ENCODE results near the gene DZIP3.

DZIP3 gene

GRCh38 chr3:108552267-108553159, 37.0 kb upstream of the DZIP3 start:
- H3K4me3 ChIP-seq (ENCODE audit: control insufficient read depth, low read depth, low read length), result no peak overlapping the region
- peak; percentile 65 for DNase-seq (ENCODE audit: low read depth)

GRCh38 chr3:108554229-108554628, 35.3 kb upstream of the DZIP3 start:
- TF ChIP-seq, protein P1, sequence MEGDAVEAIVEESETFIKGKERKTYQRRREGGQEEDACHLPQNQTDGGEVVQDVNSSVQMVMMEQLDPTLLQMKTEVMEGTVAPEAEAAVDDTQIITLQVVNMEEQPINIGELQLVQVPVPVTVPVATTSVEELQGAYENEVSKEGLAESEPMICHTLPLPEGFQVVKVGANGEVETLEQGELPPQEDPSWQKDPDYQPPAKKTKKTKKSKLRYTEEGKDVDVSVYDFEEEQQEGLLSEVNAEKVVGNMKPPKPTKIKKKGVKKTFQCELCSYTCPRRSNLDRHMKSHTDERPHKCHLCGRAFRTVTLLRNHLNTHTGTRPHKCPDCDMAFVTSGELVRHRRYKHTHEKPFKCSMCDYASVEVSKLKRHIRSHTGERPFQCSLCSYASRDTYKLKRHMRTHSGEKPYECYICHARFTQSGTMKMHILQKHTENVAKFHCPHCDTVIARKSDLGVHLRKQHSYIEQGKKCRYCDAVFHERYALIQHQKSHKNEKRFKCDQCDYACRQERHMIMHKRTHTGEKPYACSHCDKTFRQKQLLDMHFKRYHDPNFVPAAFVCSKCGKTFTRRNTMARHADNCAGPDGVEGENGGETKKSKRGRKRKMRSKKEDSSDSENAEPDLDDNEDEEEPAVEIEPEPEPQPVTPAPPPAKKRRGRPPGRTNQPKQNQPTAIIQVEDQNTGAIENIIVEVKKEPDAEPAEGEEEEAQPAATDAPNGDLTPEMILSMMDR (conservative IDR thresholded peaks at IDR 0.05; ENCODE audit: control insufficient read depth, insufficient read depth, low read depth, low read length), result no peak
- DNase-seq (ENCODE audit: low read depth), result no peak
- no peak overlapping the region for H3K4me3 ChIP-seq (ENCODE audit: control insufficient read depth, low read depth, low read length)

More at GRCh38 chr3:108552267-108553159, 37.0 kb upstream of the DZIP3 start:
- TF ChIP-seq, protein P1 (conservative IDR thresholded peaks at IDR 0.05; ENCODE audit: control insufficient read depth, insufficient read depth, low read depth, low read length), result peak; percentile 44

DNA sequence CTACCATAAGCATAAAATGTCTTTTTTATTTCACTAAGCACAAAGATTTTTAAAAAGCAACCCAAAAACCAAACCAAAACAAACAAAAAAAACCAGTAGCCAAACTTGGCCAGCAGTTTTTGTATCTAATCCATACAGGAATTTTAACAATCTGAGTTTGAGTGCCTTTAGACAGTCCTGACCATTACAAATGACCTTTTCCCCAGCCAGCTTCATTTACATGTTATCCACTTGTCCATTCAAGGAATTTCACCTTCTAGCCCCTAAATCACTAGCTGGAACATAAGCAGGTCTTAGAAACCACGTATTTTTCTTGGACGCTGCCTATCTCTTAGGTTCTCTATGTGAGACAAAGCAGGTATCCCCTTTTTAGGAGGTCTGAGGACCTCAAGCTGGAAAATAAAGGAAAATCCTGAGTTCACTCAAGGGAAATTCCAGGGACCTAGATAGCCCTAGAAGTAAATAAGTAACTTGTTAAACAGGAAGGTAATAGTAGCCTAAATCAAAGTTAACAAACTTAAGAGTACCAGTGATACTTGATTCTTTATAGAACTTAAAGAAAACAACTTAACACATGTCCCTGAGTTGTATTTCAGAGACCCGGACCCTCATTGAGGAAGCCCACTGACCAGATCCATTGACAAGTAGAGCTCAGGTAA, 34.5 kb upstream of the DZIP3 start:
- no peak overlapping the region for H3K4me3 ChIP-seq (ENCODE audit: control insufficient read depth, low read depth, low read length)
- DNase-seq (ENCODE audit: low read depth), result no peak
- TF ChIP-seq, protein P1 (conservative IDR thresholded peaks at IDR 0.05; ENCODE audit: control insufficient read depth, insufficient read depth, low read depth, low read length), result no peak

DNA sequence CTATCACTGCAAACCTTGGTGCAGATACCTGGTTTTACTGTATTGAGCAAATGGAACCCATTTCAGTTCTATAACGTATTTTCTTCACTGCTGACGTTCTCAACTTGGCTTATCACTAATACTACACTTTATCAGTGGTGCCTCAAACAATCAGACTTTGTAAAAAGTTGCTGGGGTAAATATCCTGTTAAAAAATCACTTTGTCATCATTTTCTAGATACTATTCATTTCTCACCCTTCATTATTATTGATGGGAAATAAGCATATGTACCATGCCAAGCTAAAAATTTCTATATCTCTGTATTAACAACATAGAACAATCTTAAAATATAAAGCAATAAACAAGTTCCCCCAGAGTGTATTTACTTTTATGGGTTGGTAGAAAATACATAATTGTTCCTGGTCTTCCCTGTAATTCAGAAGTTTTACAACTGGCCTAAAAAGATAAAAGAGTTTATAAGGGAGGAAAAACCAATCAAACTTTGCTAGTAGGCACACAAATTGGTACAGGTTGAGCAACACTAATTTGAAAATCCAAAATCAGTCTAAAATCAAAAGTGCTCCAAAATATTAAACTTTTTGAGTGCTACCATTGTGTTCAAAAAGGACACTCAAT, 33.4 kb upstream of the DZIP3 start:
- H3K4me3 ChIP-seq (ENCODE audit: control insufficient read depth, low read depth, low read length), result no peak overlapping the region
- TF ChIP-seq, protein P1 (conservative IDR thresholded peaks at IDR 0.05; ENCODE audit: control insufficient read depth, insufficient read depth, low read depth, low read length), result no peak
- no peak for DNase-seq (ENCODE audit: low read depth)

DNA sequence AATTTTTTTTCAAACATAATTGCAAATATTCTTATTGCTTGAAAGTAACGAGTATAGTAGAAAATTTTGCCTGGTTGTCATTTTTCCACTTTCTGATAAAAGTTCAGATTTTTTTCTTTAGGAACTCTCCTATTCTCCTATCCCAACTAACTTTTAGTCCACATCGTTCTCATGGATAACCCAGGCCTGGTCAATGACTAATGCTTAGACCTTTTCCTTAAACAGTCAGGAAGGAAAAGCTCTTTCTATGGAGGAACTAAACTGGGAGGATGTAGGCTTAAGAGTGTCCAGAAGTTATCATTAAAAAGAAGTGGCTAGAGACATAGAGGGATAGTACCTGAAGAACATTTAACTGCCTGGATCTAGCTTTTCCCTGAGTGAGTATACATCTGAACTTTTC, 27.0 kb upstream of the DZIP3 start:
- no peak overlapping the region for H3K4me3 ChIP-seq (ENCODE audit: control insufficient read depth, low read depth, low read length)
- no peak for DNase-seq (ENCODE audit: low read depth)
- TF ChIP-seq, protein P1 (conservative IDR thresholded peaks at IDR 0.05; ENCODE audit: control insufficient read depth, insufficient read depth, low read depth, low read length), result no peak

GRCh38 chr3:108564564-108564963, 25.0 kb upstream of the DZIP3 start:
- DNase-seq (ENCODE audit: low read depth), result no peak
- H3K4me3 ChIP-seq (ENCODE audit: control insufficient read depth, low read depth, low read length), result no peak overlapping the region
- TF ChIP-seq, protein P1 (conservative IDR thresholded peaks at IDR 0.05; ENCODE audit: control insufficient read depth, insufficient read depth, low read depth, low read length), result no peak

Data from fibroblast of mammary gland (primary cell).